Thyroid gland (tissue), 4 donors: ENCODE results near the gene C5orf22.

Experiments
- POLR2A ChIP-seq, 2 donors: fragments of 450-650 bp; IDR thresholded peaks; one replicate each; pipeline ENCODE4 v1.6.1; 2017; ENCODE audit warnings: antibody characterized with exemption in 2 of 2, mild to moderate bottlenecking in 2 of 2, moderate library complexity in 1 of 2
- TF ChIP-seq, protein P1 (sequence below), 6 experiments: fragments of 200-600 bp in 3 of 6; fragments of 450-650 bp in 3 of 6; sonication (generic) in 3 of 6; IDR thresholded peaks; one replicate each; pipeline ENCODE4 v1.5.1; 2016 to 2019; ENCODE audit warnings: antibody characterized with exemption in 6 of 6, mild to moderate bottlenecking in 2 of 6, inconsistent platforms in 1 of 6, moderate library complexity in 1 of 6

- TF ChIP-seq POLR2A (IDR thresholded peaks at IDR 0.05), result no peak
- TF ChIP-seq, protein P1, sequence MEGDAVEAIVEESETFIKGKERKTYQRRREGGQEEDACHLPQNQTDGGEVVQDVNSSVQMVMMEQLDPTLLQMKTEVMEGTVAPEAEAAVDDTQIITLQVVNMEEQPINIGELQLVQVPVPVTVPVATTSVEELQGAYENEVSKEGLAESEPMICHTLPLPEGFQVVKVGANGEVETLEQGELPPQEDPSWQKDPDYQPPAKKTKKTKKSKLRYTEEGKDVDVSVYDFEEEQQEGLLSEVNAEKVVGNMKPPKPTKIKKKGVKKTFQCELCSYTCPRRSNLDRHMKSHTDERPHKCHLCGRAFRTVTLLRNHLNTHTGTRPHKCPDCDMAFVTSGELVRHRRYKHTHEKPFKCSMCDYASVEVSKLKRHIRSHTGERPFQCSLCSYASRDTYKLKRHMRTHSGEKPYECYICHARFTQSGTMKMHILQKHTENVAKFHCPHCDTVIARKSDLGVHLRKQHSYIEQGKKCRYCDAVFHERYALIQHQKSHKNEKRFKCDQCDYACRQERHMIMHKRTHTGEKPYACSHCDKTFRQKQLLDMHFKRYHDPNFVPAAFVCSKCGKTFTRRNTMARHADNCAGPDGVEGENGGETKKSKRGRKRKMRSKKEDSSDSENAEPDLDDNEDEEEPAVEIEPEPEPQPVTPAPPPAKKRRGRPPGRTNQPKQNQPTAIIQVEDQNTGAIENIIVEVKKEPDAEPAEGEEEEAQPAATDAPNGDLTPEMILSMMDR (IDR thresholded peaks at IDR 0.05), result no peak
Measured at GRCh38 chr5:31585166-31585894, 53.2 kb downstream of the C5orf22 start.
